CD14-positive monocyte (primary cell): ENCODE results near the gene PLXNC1. TPM values are rescaled to one million over a fixed set of nuclear protein-coding genes. Genes with fewer than 3 reads are reported as not detected.

Experiments used
- DNase-seq, 3 donors: peaks; one replicate each; pipeline ENCODE4 v3.0.0-alpha.2; 2011 to 2022
- H2AFZ ChIP-seq: 2 replicates; pipeline ENCODE4 v1.6.0; 2012; ENCODE audit warnings: mild to moderate bottlenecking, low read depth, low read length, inconsistent platforms; ENCODE audit not compliant: insufficient read depth, poor library complexity, severe bottlenecking
- H3K27ac ChIP-seq, 2 donors: 1 replicate in 1 of 2; 2 replicates in 1 of 2; pipeline ENCODE4 v1.5.1; 2012 to 2013; ENCODE audit warnings: low read length in 2 of 2, control low read depth in 1 of 2, inconsistent platforms in 1 of 2, low read depth in 1 of 2, mild to moderate bottlenecking in 1 of 2
- H3K27me3 ChIP-seq, 2 donors: one replicate each; pipeline versions ENCODE4 v1.6.0 to v1.6.1; 2011 to 2013; ENCODE audit warnings: low read length in 2 of 2; ENCODE audit not compliant: control insufficient read depth in 2 of 2, insufficient read depth in 2 of 2
- H3K36me3 ChIP-seq, 2 donors: replicated peaks in 1 of 2; 1 replicate in 1 of 2; 2 replicates in 1 of 2; pipeline versions ENCODE4 v1.5.1 to v1.6.1; 2012 to 2013; ENCODE audit warnings: low read length in 2 of 2, control low read depth in 1 of 2, inconsistent platforms in 1 of 2, mild to moderate bottlenecking in 1 of 2; ENCODE audit not compliant: insufficient read depth in 2 of 2, control insufficient read depth in 1 of 2
- H3K4me1 ChIP-seq, 2 donors: 1 replicate in 1 of 2; 2 replicates in 1 of 2; pipeline versions ENCODE4 v1.5.1 to v1.6.1; 2012 to 2013; ENCODE audit warnings: low read length in 2 of 2, control low read depth in 1 of 2, inconsistent platforms in 1 of 2, mild to moderate bottlenecking in 1 of 2, moderate library complexity in 1 of 2; ENCODE audit not compliant: insufficient read depth in 2 of 2, control insufficient read depth in 1 of 2
- H3K4me2 ChIP-seq: replicated peaks from 2 replicates; pipeline ENCODE3; 2012; ENCODE audit warnings: low read length, moderate library complexity, mild to moderate bottlenecking; ENCODE audit not compliant: poor library complexity, severe bottlenecking; ENCODE audit errors: extremely low read depth
- H3K4me3 ChIP-seq, 3 experiments: fragments of 200-600 bp in 1 of 3; sonication (generic) in 1 of 3; replicated peaks in 1 of 3; 1 replicate in 2 of 3; 2 replicates in 1 of 3; pipeline ENCODE4 v1.5.1; 2011 to 2013; ENCODE audit warnings: low read length in 3 of 3, mild to moderate bottlenecking in 3 of 3, control low read depth in 2 of 3, low read depth in 2 of 3, inconsistent platforms in 1 of 3, moderate library complexity in 1 of 3
- H3K79me2 ChIP-seq: 2 replicates; pipeline ENCODE4 v1.6.0; 2012; ENCODE audit warnings: mild to moderate bottlenecking, control low read depth, inconsistent platforms, low read length, moderate library complexity; ENCODE audit not compliant: insufficient read depth
- H3K9ac ChIP-seq: 2 replicates; pipeline ENCODE4 v1.6.0; 2017; ENCODE audit warnings: low read length, mild to moderate bottlenecking; ENCODE audit not compliant: insufficient read depth, poor library complexity, severe bottlenecking
- H3K9me3 ChIP-seq, 2 donors: replicated peaks in 1 of 2; 1 replicate in 1 of 2; 2 replicates in 1 of 2; pipeline versions ENCODE4 v1.5.1 to v1.6.1; 2012 to 2013; ENCODE audit warnings: low read length in 2 of 2, control low read depth in 1 of 2; ENCODE audit not compliant: control insufficient read depth in 1 of 2, insufficient read depth in 1 of 2
- H4K20me1 ChIP-seq: 2 replicates; pipeline ENCODE4 v1.6.0; 2012; ENCODE audit warnings: mild to moderate bottlenecking, low read length, control low read depth, moderate library complexity; ENCODE audit not compliant: insufficient read depth
- H3K27ac Mint-ChIP-seq, 7 donors: one replicate each; pipeline ENCODE4 v1.8.0; 2020; ENCODE audit warnings: mild to moderate bottlenecking in 7 of 7, mixed read lengths in 7 of 7, moderate library complexity in 6 of 7, inconsistent platforms in 2 of 7
- H3K27me3 Mint-ChIP-seq, 3 donors: one replicate each; pipeline ENCODE4 v1.8.0; 2021 to 2022; ENCODE audit warnings: low read depth in 3 of 3, mild to moderate bottlenecking in 3 of 3, mixed read lengths in 3 of 3, moderate library complexity in 3 of 3, inconsistent platforms in 1 of 3
- H3K36me3 Mint-ChIP-seq, 2 donors: one replicate each; pipeline ENCODE4 v1.8.0; 2020; ENCODE audit warnings: mixed read lengths in 2 of 2, inconsistent platforms in 1 of 2, mild to moderate bottlenecking in 1 of 2
- H3K4me1 Mint-ChIP-seq: one replicate; pipeline ENCODE4 v1.8.0; 2020; ENCODE audit warnings: mild to moderate bottlenecking, mixed read lengths
- H3K4me3 Mint-ChIP-seq, 2 donors: one replicate each; pipeline ENCODE4 v1.8.0; 2020; ENCODE audit warnings: mild to moderate bottlenecking in 2 of 2, mixed read lengths in 2 of 2, moderate library complexity in 1 of 2
- H3K9me3 Mint-ChIP-seq, 7 donors: one replicate each; pipeline ENCODE4 v1.8.0; 2020 to 2022; ENCODE audit warnings: mixed read lengths in 7 of 7, mild to moderate bottlenecking in 6 of 7, moderate library complexity in 6 of 7, inconsistent platforms in 2 of 7
- CTCF ChIP-seq: fragments of 200-600 bp; IDR thresholded peaks from one replicate; pipeline ENCODE4 v1.8.0; 2022; ENCODE audit warnings: antibody characterized with exemption, mild to moderate bottlenecking
- WGBS: methylation state at CpG from one replicate; pipeline ENCODE4 v1.1.5; 2013; ENCODE audit warnings: missing lambda C conversion rate; ENCODE audit not compliant: insufficient coverage; 5-methylcytosine and 5-hydroxymethylcytosine counted together
- intact Hi-C, 2 donors: fragments of 100-400 bp; cut with micrococcal nuclease; formaldehyde crosslinking; loops; one replicate each; pipeline versions ENCODE4 v1.15.0 to v1.15.1; 2023
- polyA minus RNA-seq: library from RNA; depleted of rRNA, polyadenylated mRNA; stranded (reverse); fragments of >200 nt; gene quantifications from 2 replicates; pipeline ENCODE4 v1.2.3, GENCODE V29; 2012
- polyA plus RNA-seq, 3 donors: library from polyadenylated mRNA; depleted of rRNA in 1 of 3; unstranded in 2 of 3; stranded (reverse) in 1 of 3; fragments of 300-500 nt in 2 of 3; fragments of >200 nt in 1 of 3; fragmentation: Illumina TruSeq in 2 of 3; gene quantifications; 1 replicate in 2 of 3; 2 replicates in 1 of 3; pipeline ENCODE4 v1.2.3, GENCODE V29; 2012 to 2021
- total RNA-seq, 12 experiments: library from RNA in 1 of 12; stranded (reverse) in 1 of 12; fragments of 120-200 nt in 1 of 12; gene quantifications; one replicate each; pipeline ENCODE4 v1.2.4 and lab custom pipeline; 2013 to 2026; ENCODE audit warnings: mixed read lengths in 6 of 12, inconsistent platforms in 1 of 12

The PLXNC1 gene
- 91.5 TPM for total RNA-seq (2013)
- polyA plus RNA-seq (10 to 100 TPM; 14.3 to 35.2 (median 15.4) TPM), polyA minus RNA-seq (77.2 and 106 TPM in 2 replicates), total RNA-seq (lab: John Stamatoyannopoulos, UW) (113 to 359 (median 275) reads per million in 11 experiments)

DNA sequence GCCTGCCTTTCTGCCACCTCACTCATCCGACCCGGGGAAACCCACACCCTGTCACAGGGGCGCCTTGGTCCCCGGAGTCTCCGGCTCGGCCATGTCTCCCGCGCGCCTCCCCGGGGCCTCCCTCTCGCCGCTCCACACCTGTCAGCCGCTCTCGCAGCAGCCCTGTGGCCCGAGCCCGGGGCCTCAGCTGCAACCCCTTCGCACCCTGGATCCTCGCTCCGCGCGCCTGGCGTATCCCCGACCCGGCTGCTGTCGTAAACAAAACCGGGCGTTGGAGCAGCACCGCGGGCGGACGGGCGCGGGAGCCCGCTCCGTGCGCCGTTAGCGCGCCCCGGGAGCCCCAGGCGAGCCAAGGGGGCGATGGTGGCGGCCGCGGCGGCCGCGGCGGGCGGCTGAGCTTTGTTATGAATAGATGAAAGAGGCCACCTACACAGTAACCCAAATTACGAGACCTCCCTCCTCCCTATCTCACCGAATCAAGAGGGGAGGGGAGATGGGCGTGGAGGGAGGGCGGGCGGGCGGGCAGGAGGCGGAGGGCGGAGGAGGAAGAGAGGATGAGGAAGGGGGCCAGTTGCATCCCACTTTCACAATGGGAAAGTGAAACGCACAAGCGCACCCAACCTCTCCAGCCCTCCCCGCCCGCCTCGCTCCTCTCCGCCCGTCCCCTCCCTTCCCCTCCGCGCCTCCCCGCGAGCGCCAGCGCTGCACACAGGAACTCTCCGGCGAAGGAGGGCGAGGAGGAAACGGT, at the start of gene PLXNC1:
TSS of gene PLXNC1 (plus strand) at position 587 of the 748 bp plus-strand sequence. CDS start 395 bp downstream, outside the sequence.
- Mint-ChIP-seq H3K27ac (peak within 1 kb of the TSS; percentile 72 to 92 (median 79)), H3K4me1 (peaks cover 42% of the 10 kb centered on the region), H3K27me3 (peaks cover 3 to 15% (median 14%) of the 10 kb centered on the region in 3 donors), H3K4me3 (peak within 1 kb of the TSS; percentile 99), H3K9me3 (peaks cover 0 to 5% (median 0%) of the 10 kb centered on the region in 7 donors), H3K36me3 (peaks cover 6 to 8% of the 10 kb centered on the region in 2 donors)
- no peak for TF ChIP-seq CTCF
- Histone ChIP-seq H2AFZ (peak within 1 kb of the TSS; percentile 81), H4K20me1 (peaks cover 36% of the 10 kb centered on the region), H3K79me2 (peaks cover 44% of the 10 kb centered on the region), H3K9me3 (no peaks in the 10 kb centered on the region), H3K4me3 (peak within 1 kb of the TSS; percentile 88 to 95 (median 92)), H3K9ac (peak within 1 kb of the TSS; percentile 84), H3K27ac (peak within 1 kb of the TSS; percentile 20 to 74), H3K36me3 (peaks cover 0 to 5% of the 10 kb centered on the region in 2 donors), H3K4me1 (peaks cover 37 to 41% of the 10 kb centered on the region in 2 donors), H3K27me3 (no peaks in the 10 kb centered on the region), H3K4me2 (peak within 1 kb of the TSS; percentile 92)
- peak; percentile 66 to 84 (median 74) for DNase-seq
- under 1% methylated on average over 55 of the region's 75 CpGs for WGBS
- intact Hi-C loops = loop anchor here (5.0 to 10.0 kb wide), 4 partner anchors 34 to 384 kb away; no protein-coding TSS in a partner anchor

GRCh38 chr12:94099191-94099590, 49.2 kb upstream of the PLXNC1 start:
- TF ChIP-seq CTCF = no peak
- H3K4me1 ChIP-seq = peaks cover 16 to 18% of the 10 kb centered on the region in 2 donors
- H3K9me3 Mint-ChIP-seq = peaks cover 0 to 5% (median 0%) of the 10 kb centered on the region in 7 donors
- H3K4me3 ChIP-seq = no peak overlapping the region
- H3K9ac ChIP-seq = no peak overlapping the region
- no peak for DNase-seq
- H3K27me3 Mint-ChIP-seq = peaks cover 30 to 40% (median 35%) of the 10 kb centered on the region in 3 donors
- intact Hi-C loops = no loop called here
- H3K27me3 ChIP-seq = peaks cover 14 to 34% of the 10 kb centered on the region in 2 donors
- peaks cover 21% of the 10 kb centered on the region for H3K4me1 Mint-ChIP-seq
- H3K36me3 ChIP-seq = no peaks in the 10 kb centered on the region
- no peak overlapping the region for H3K4me2 ChIP-seq
- no peak overlapping the region for H3K27ac Mint-ChIP-seq
- WGBS = 90% methylated on average over 3 of the region's 3 CpGs
- peak overlapping the region in 1 of 2 donors; percentile 86 for H3K4me3 Mint-ChIP-seq
- peaks cover 0 to 3% of the 10 kb centered on the region in 2 donors for H3K36me3 Mint-ChIP-seq
- H4K20me1 ChIP-seq = no peaks in the 10 kb centered on the region
- H2AFZ ChIP-seq = no peak overlapping the region
- no peaks in the 10 kb centered on the region for H3K79me2 ChIP-seq
- no peaks in the 10 kb centered on the region for H3K9me3 ChIP-seq
- H3K27ac ChIP-seq = no peak overlapping the region
